Liver (tissue), 9 donors: ENCODE data around the gene DDO. TPM values are rescaled to one million over a fixed set of nuclear protein-coding genes. Genes with fewer than 3 reads are reported as not detected.

ENCODE experiments used
- DNase-seq: peaks from one replicate; pipeline ENCODE4 v3.0.0-alpha.2; 2017; ENCODE audit warnings: low spot score
- H3K27ac ChIP-seq, 2 donors: one replicate each; pipeline ENCODE4 v1.7.0; 2013; ENCODE audit warnings: inconsistent platforms in 2 of 2, low read length in 2 of 2, control low read depth in 1 of 2, low read depth in 1 of 2, mild to moderate bottlenecking in 1 of 2
- H3K27me3 ChIP-seq, 4 donors: one replicate each; pipeline versions ENCODE4 v1.6.1 to v1.7.0; 2013; ENCODE audit warnings: low read length in 3 of 4, inconsistent platforms in 1 of 4, mild to moderate bottlenecking in 1 of 4, moderate library complexity in 1 of 4; ENCODE audit not compliant: control insufficient read depth in 4 of 4, insufficient read depth in 4 of 4
- H3K36me3 ChIP-seq, 4 donors: one replicate each; pipeline versions ENCODE4 v1.6.1 to v1.7.0; 2013; ENCODE audit warnings: low read length in 3 of 4, mild to moderate bottlenecking in 3 of 4, low read depth in 1 of 4, moderate library complexity in 1 of 4; ENCODE audit not compliant: control insufficient read depth in 4 of 4, insufficient read depth in 3 of 4
- H3K4me1 ChIP-seq, 4 donors: one replicate each; pipeline versions ENCODE4 v1.6.1 to v1.7.0; 2013; ENCODE audit warnings: low read length in 3 of 4, mild to moderate bottlenecking in 3 of 4, moderate library complexity in 1 of 4; ENCODE audit not compliant: control insufficient read depth in 4 of 4, insufficient read depth in 4 of 4
- H3K4me3 ChIP-seq, 3 donors: one replicate each; pipeline versions ENCODE4 v1.6.1 to v1.7.0; 2013; ENCODE audit warnings: low read length in 3 of 3, control low read depth in 1 of 3, low read depth in 1 of 3, mild to moderate bottlenecking in 1 of 3
- H3K9ac ChIP-seq, 2 donors: one replicate each; pipeline ENCODE4 v1.7.0; 2013; ENCODE audit warnings: low read length in 2 of 2, mild to moderate bottlenecking in 2 of 2, moderate library complexity in 2 of 2, control low read depth in 1 of 2, low read depth in 1 of 2
- H3K9me3 ChIP-seq, 4 donors: one replicate each; pipeline versions ENCODE4 v1.6.1 to v1.7.0; 2013; ENCODE audit warnings: low read length in 3 of 4; ENCODE audit not compliant: control insufficient read depth in 4 of 4
- ATF3 ChIP-seq: IDR thresholded peaks from 2 replicates; pipeline ENCODE4 v1.6.1; 2016; ENCODE audit warnings: antibody characterized with exemption
- CTCF ChIP-seq: fragments of 150-350 bp; IDR thresholded peaks from 2 replicates; pipeline ENCODE4 v1.5.1; 2017; ENCODE audit warnings: improper control_type of control experiment, low read depth, low read length; ENCODE audit not compliant: missing input control
- EGR1 ChIP-seq, 2 donors: IDR thresholded peaks; 2 replicates each; pipeline ENCODE4 v1.6.1; 2016 to 2018; ENCODE audit warnings: antibody characterized with exemption in 2 of 2, low read depth in 2 of 2
- FOXA1 ChIP-seq: IDR thresholded peaks from 2 replicates; pipeline ENCODE4 v1.6.1; 2016; ENCODE audit warnings: antibody characterized with exemption
- FOXA2 ChIP-seq: IDR thresholded peaks from 2 replicates; pipeline ENCODE4 v1.6.1; 2016; ENCODE audit warnings: antibody characterized with exemption
- GABPA ChIP-seq, 2 donors: IDR thresholded peaks in 1 of 2; conservative IDR thresholded peaks in 1 of 2; 2 replicates each; pipeline ENCODE4 v1.6.1; 2016; ENCODE audit warnings: antibody characterized with exemption in 2 of 2, mild to moderate bottlenecking in 1 of 2, moderate library complexity in 1 of 2
- HNF4A ChIP-seq, 2 donors: conservative IDR thresholded peaks; 2 replicates each; pipeline ENCODE4 v1.6.1; 2016; ENCODE audit warnings: antibody characterized with exemption in 2 of 2, mild to moderate bottlenecking in 2 of 2
- HNF4G ChIP-seq: IDR thresholded peaks from 2 replicates; pipeline ENCODE4 v1.6.1; 2016; ENCODE audit warnings: antibody characterized with exemption
- JUND ChIP-seq, 2 donors: IDR thresholded peaks; 2 replicates each; pipeline ENCODE4 v1.6.1; 2016; ENCODE audit warnings: antibody characterized with exemption in 2 of 2
- NR2F2 ChIP-seq: IDR thresholded peaks from 2 replicates; pipeline ENCODE4 v1.6.1; 2016; ENCODE audit warnings: antibody characterized with exemption
- RAD21 ChIP-seq, 2 donors: IDR thresholded peaks; 2 replicates each; pipeline ENCODE4 v1.6.1; 2016; ENCODE audit warnings: antibody characterized with exemption in 2 of 2, mild to moderate bottlenecking in 2 of 2
- REST ChIP-seq: IDR thresholded peaks from 2 replicates; pipeline ENCODE4 v1.6.1; 2016; ENCODE audit warnings: antibody characterized with exemption, mild to moderate bottlenecking
- RXRA ChIP-seq, 2 donors: IDR thresholded peaks; 2 replicates each; pipeline ENCODE4 v1.6.1; 2017 to 2018; ENCODE audit warnings: antibody characterized with exemption in 2 of 2, mild to moderate bottlenecking in 1 of 2
- SP1 ChIP-seq: IDR thresholded peaks from 2 replicates; pipeline ENCODE4 v1.6.1; 2018; ENCODE audit warnings: antibody characterized with exemption, mild to moderate bottlenecking
- TAF1 ChIP-seq: conservative IDR thresholded peaks from 2 replicates; pipeline ENCODE4 v1.6.1; 2016; ENCODE audit warnings: antibody characterized with exemption, mild to moderate bottlenecking
- YY1 ChIP-seq: IDR thresholded peaks from 2 replicates; pipeline ENCODE4 v1.6.1; 2016; ENCODE audit warnings: antibody characterized with exemption, mild to moderate bottlenecking
- ZBTB33 ChIP-seq: IDR thresholded peaks from 2 replicates; pipeline ENCODE4 v1.6.1; 2016; ENCODE audit warnings: antibody characterized with exemption
- WGBS: extraction: QIAGEN DNeasy Blood & Tissue Kit; methylation state at CpG from one replicate; pipeline ENCODE4 v1.1.7; 2013; 5-methylcytosine and 5-hydroxymethylcytosine counted together
- polyA plus RNA-seq, 2 donors: library from polyadenylated mRNA; stranded (reverse) in 1 of 2; unstranded in 1 of 2; fragments of 200-250 nt in 1 of 2; fragments of >200 nt in 1 of 2; fragmentation: Nextera tagmentation in 1 of 2; extraction: Ambion mirVana in 1 of 2; gene quantifications; one replicate each; pipeline versions ENCODE4 v1.2.1 to v1.2.3, GENCODE V29; 2013 to 2015
- total RNA-seq, 2 donors: library from RNA; depleted of rRNA; stranded (reverse); fragments of >200 nt; gene quantifications; one replicate each; pipeline ENCODE4 v1.2.3, GENCODE V29; 2014
- TF ChIP-seq, protein P1 (sequence below): IDR thresholded peaks from 2 replicates; pipeline ENCODE4 v1.6.1; 2016; ENCODE audit warnings: antibody characterized with exemption
- donor health status: healthy.
- donor health status: healthy.
- donor health status: healthy.
- donor health status: healthy.
- donor health status: healthy.

DDO gene
- total and polyA plus RNA-seq, 4 donors = 4.9 to 11.1 (median 7.0) TPM

GRCh38 chr6:110351986-110352385, 63.4 kb downstream of the DDO start:
- no peaks in the 10 kb centered on the region for H3K9me3 ChIP-seq
- H3K9ac ChIP-seq = no peak overlapping the region
- no peaks in the 10 kb centered on the region for H3K27me3 ChIP-seq
- H3K4me3 ChIP-seq = no peak overlapping the region
- DNase-seq = no peak
- WGBS = 86% methylated on average over 4 of the region's 4 CpGs
- no peak overlapping the region for H3K27ac ChIP-seq
- no peaks in the 10 kb centered on the region for H3K36me3 ChIP-seq
- H3K4me1 ChIP-seq = no peaks in the 10 kb centered on the region
- TF ChIP-seq FOXA2 = no peak
- TF ChIP-seq FOXA1 = no peak
- TF ChIP-seq, protein P1, sequence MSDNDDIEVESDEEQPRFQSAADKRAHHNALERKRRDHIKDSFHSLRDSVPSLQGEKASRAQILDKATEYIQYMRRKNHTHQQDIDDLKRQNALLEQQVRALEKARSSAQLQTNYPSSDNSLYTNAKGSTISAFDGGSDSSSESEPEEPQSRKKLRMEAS = no peak
- TF ChIP-seq RXRA (IDR thresholded peaks at IDR 0.05) = no peak
- no peak for TF ChIP-seq GABPA (IDR thresholded peaks at IDR 0.05 in 1 of 2, conservative IDR thresholded peaks at IDR 0.05 in 1 of 2)
- no peak for TF ChIP-seq ATF3
- TF ChIP-seq YY1 = no peak
- no peak for TF ChIP-seq SP1
- no peak for TF ChIP-seq REST
- TF ChIP-seq CTCF = no peak
- TF ChIP-seq HNF4A (conservative IDR thresholded peaks at IDR 0.05) = no peak
- TF ChIP-seq JUND (IDR thresholded peaks at IDR 0.05) = no peak
- TF ChIP-seq EGR1 (IDR thresholded peaks at IDR 0.05; ENCODE audit: low read depth in 2 of 2) = no peak
- TF ChIP-seq NR2F2 = no peak
- no peak for TF ChIP-seq TAF1
- TF ChIP-seq HNF4G = no peak
- TF ChIP-seq ZBTB33 = no peak
- TF ChIP-seq RAD21 (IDR thresholded peaks at IDR 0.05) = no peak

- H3K4me3 ChIP-seq = no peak overlapping the region
- H3K9ac ChIP-seq = no peak overlapping the region
- no peaks in the 10 kb centered on the region for H3K36me3 ChIP-seq
- no peaks in the 10 kb centered on the region for H3K9me3 ChIP-seq
- no peak for DNase-seq
- WGBS = 97% methylated on average over 3 of the region's 3 CpGs
- H3K27ac ChIP-seq = no peak overlapping the region
- H3K4me1 ChIP-seq = no peaks in the 10 kb centered on the region
- TF ChIP-seq HNF4A (conservative IDR thresholded peaks at IDR 0.05) = no peak
- TF ChIP-seq JUND (IDR thresholded peaks at IDR 0.05) = no peak
- no peak for TF ChIP-seq CTCF
- TF ChIP-seq FOXA1 = no peak
- no peak for TF ChIP-seq GABPA (IDR thresholded peaks at IDR 0.05 in 1 of 2, conservative IDR thresholded peaks at IDR 0.05 in 1 of 2)
- TF ChIP-seq EGR1 (IDR thresholded peaks at IDR 0.05; ENCODE audit: low read depth in 2 of 2) = no peak
- no peak for TF ChIP-seq ZBTB33
- TF ChIP-seq YY1 = no peak
- no peak for TF ChIP-seq TAF1
- no peaks in the 10 kb centered on the region for H3K27me3 ChIP-seq
These were observed 63.8 kb downstream of the DDO start for GRCh38 chr6:110351546-110351945.
